MM.1S (cell line): ENCODE results near the gene DUS2.

ENCODE experiments used
- EZH2 ChIP-seq: fragments of 300-600 bp; sonication (generic); optimal IDR thresholded peaks from 2 replicates; pipeline ENCODE3; 2017; ENCODE audit warnings: low read depth, mild to moderate bottlenecking, antibody characterized with exemption, low read length, mixed read lengths
- EZH2phosphoT487 ChIP-seq: fragments of 300-600 bp; sonication (generic); IDR thresholded peaks from 2 replicates; pipeline ENCODE4 v1.6.1; 2018; ENCODE audit warnings: antibody characterized with exemption, low read length
- TF ChIP-seq, protein P1 (sequence below): fragments of 300-600 bp; sonication (generic); IDR thresholded peaks from 2 replicates; pipeline ENCODE4 v1.5.1; 2016; ENCODE audit warnings: antibody characterized with exemption, low read length, mixed read lengths

- no peak for TF ChIP-seq EZH2phosphoT487
- TF ChIP-seq, protein P1, sequence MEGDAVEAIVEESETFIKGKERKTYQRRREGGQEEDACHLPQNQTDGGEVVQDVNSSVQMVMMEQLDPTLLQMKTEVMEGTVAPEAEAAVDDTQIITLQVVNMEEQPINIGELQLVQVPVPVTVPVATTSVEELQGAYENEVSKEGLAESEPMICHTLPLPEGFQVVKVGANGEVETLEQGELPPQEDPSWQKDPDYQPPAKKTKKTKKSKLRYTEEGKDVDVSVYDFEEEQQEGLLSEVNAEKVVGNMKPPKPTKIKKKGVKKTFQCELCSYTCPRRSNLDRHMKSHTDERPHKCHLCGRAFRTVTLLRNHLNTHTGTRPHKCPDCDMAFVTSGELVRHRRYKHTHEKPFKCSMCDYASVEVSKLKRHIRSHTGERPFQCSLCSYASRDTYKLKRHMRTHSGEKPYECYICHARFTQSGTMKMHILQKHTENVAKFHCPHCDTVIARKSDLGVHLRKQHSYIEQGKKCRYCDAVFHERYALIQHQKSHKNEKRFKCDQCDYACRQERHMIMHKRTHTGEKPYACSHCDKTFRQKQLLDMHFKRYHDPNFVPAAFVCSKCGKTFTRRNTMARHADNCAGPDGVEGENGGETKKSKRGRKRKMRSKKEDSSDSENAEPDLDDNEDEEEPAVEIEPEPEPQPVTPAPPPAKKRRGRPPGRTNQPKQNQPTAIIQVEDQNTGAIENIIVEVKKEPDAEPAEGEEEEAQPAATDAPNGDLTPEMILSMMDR, result no peak
- TF ChIP-seq EZH2, result no peak
Observed at GRCh38 chr16:68000450-68000849, 22.6 kb upstream of the DUS2 start.
